ENCODE results near the gene FN1.
"Not testable (repeated sequence)": the region's sequence is repeated elsewhere in the genome, so short reads cannot be mapped to it uniquely, and the experiment has no call there.

The FN1 gene

GRCh38 chr2:215422676-215423075 lies 13.2 kb downstream of the FN1 start:
- no peak for DNase-seq

DNA sequence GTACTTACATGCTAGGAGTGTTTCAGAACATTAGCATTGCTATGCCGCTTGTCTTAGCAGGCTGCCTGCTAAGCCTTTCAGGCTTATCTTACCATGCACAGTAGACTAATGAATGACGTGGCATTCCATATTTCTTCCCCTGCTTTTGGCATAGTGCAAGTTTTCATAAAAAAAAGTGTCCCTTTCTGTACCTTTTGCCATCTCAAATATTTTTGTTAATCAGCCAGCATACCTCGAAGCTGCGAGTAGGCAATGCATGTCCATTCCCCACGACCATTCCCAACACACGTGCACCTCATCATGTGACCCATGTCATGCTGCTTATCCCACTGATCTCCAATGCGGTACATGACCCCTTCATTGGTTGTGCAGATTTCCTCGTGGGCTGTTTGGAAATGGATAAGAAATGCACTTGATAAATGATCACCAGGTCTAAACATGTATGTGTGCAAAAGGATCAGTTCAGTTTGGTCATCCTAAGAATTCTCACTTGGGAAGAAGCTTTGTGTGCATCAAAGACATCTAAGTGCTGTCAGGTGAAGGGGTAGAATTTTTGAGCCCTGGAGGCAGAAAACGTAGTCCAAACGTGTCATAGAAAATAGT lies 13.9 kb downstream of the FN1 start:
- DNase-seq, result no peak

- no peak for DNase-seq
These were observed 15.4 kb downstream of the FN1 start for GRCh38 chr2:215420471-215420935.

- DNase-seq, result no peak
These were observed 15.9 kb downstream of the FN1 start for GRCh38 chr2:215419769-215420470.

DNA sequence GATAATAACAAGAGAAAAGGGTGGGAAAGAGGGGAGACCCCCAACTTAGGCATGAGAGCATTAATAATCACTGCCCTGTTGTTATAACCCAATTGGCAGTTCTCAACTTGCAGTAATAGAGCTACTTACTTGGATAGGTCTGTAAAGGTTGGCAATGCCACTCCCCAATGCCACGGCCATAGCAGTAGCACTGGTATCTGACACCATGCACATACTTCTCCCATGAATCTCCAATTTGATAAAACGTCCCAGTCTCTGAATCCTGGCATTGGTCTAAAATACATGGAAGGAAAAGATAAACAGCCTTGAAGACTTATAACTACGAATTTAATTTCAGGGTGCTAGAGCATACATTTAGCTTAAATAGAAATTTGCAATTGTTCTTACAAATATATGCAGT lies 16.8 kb downstream of the FN1 start:
- no peak for DNase-seq

GRCh38 chr2:215418064-215418963 lies 17.6 kb downstream of the FN1 start:
- no peak for DNase-seq

- DNase-seq, result no peak
These were observed 18.4 kb downstream of the FN1 start for GRCh38 chr2:215417400-215417951.

DNA sequence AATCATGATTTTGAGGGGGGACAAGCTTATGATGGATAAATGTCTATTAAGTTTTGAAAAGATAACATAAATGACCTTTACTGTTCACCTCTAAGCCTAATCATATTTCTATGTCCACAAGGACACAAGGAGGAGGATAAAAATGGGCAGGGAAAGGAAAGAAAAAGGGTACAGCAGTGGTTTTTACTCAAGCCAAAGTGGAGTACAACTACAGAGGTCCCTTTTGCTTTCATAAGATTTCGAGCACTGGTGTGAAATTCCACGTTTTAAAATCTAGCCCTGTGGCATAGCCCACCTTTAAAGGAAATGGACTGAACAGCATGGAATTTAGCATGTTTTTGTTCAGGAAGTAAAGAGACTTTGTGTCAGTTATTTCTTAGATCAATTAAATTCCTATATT lies 19.2 kb downstream of the FN1 start:
- DNase-seq, result no peak

DNA sequence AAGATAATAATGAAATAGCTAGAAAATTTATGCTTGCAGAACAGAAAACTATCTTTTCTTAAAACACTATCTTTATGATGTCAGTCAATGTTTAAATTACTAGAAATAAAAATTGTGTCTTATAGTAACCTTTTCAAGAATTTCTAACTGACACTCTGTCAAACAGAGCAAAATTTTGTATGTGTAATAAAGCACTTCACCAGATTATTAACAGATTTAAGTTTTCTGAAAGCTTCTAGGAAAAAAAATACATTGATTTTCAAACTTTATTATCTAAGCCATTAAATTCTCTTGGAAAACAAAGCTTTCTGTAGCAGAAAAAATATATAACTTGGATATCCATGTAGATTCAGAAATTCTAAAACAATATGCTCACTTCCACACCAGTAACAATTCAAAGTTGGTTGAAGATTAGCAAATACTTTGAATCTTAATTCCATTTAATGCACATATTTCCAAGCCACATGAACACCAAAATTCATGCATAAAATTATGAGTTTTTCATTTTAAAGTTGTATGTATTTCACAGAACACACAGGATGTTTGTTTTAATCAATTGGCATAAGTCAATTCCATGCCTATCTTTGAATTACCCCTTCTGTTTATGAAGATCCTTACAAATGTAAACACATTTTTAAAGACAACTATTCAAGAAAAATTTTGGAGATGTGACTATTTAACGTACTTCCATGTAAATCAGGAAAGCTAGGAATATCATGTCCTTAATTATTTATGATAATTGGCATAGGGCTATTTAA lies 19.9 kb downstream of the FN1 start:
- no peak for DNase-seq

DNA sequence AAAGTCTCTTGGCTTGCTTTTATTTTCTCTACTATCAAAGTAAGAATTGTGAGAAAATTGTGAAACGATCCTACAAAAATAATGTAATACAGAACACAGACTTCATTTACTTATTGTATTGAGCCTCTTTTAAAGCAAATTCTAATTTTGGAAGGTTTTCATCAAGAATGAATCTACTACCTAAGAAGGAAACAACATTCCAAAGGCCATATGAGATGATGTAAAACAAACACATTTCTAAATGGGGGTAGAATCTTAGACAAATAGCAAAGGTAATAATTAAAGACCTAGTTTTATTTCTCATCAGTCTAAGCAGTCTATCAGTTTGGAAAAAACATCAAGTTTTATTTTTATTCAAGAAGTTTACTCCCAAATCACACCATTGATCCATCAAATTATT lies 20.6 kb downstream of the FN1 start:
- no peak for DNase-seq

DNA sequence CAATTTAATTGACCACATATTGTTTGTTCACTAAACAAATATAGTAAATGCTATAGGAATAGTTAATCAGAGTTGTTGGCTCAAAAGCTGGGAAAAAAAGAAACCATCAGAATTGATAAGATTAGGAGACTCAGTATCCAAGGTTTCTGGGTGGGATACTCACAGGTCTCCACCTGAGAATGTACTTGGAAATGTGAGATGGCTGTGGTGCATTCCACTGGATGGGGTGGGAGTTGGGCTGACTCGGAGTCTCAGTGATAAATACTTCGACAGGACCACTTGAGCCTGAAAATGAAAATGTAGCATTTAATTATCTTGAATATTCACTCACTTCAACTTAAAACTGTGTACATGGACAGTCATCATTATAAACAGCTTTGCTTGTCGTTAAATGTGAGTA lies 21.2 kb downstream of the FN1 start:
- no peak for DNase-seq

DNA sequence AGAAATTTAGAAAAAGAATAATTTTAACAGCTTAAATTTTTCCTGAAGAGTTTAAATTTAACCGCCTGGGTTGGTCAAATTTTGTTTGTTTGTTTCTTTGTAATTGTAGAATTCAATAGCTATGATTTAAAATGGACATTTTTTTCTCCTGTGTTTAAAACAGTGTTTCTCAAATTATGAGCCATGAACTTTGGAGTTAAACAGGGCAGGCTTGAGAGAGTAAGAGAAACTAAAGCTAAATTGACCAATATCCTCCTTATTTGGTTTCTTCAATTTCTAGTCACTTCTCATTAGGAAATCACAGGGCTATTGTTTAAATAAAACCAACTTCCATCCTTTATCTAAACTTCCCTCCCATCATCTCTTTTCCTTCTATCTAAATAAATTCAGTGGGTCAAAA lies 21.9 kb downstream of the FN1 start:
- DNase-seq, result no peak

DNA sequence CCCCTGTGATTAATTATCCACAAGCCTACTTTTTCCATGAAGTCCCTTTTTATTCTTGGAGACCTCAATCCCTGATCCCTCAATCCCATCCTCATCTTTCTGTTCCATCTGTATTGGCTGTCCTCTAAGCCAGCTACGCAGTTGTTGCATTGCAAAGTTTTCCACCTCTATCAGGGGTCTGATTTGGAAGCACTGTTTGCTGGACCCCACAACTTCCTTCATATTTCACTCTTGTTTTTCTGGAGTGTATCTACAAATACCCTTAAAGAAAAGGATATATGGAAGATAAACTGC lies 22.4 kb downstream of the FN1 start:
- no peak for DNase-seq

GRCh38 chr2:215411941-215412743 lies 23.7 kb downstream of the FN1 start:
- no peak for DNase-seq

DNA sequence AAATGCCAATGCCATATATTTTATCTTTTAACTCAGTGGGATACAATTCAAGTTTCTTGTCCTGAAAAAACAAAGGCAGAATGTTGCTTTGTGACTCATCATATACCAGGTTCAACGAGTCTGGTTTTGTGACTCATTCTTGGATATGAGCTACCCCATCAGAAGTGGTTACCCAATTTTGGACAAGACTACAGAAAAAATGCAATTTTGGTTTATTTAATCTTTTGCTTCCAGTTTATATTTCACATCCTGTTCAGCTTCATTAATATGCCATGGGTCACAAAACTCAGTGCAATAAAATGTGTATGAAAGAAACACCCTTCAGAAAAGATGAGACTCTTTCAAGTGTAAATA lies 25.0 kb downstream of the FN1 start:
- DNase-seq, result no peak

DNA sequence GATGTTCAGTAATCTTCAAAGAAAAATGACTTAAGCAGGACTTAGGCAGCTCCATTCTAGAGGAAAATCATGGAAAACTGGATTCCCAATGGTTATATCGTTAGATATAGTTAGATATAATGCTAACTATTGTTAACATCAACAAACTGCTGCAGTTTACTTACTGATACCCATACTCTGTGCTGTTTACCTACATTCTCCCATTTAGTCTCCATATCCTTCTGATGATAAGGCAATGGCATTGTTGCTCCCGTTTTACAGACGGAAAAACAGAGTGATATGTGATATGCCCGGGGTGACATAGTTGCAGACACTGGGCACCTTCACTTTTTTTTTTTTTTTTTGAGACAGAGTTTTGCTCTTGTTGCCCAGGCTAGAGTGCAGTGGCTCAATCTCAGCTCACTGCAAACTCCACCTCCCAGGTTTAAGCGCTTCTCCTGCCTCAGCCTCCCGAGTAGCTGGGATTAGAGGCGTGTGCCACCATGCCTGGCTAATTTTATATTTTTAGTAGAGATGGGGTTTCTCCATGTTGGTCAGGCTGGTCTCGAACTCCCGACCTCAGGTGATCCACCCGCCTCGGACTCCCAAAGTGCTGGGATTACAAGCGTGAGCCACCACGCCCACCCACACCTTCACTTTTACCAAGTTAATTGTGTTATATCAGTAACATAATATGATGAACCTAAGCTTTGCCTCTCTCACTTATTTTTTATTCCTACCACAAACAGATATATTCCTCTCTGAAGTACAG lies 25.5 kb downstream of the FN1 start:
- not testable (repeated sequence) for DNase-seq

- DNase-seq, result no peak
These were observed 26.3 kb downstream of the FN1 start for GRCh38 chr2:215409331-215410127.

DNA sequence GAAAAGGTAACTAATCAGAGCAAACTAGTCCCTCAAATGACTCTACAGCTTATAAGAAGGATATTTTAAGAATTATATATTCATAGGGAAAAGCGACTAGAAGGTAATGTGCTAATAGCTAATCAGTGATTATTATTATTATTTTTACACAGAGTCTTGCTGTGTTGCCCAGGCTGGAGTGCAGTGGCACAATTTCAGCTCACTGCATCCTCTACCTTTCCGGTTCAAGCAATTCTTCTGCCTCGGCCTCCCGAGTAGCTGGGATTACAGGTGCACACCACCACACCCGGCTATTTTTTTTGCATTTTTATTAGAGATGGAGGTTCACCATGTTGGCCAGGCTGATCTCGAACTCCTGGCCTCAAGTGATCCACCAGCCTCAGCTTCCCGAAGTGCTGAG lies 27.4 kb downstream of the FN1 start:
- not testable (repeated sequence) for DNase-seq

DNA sequence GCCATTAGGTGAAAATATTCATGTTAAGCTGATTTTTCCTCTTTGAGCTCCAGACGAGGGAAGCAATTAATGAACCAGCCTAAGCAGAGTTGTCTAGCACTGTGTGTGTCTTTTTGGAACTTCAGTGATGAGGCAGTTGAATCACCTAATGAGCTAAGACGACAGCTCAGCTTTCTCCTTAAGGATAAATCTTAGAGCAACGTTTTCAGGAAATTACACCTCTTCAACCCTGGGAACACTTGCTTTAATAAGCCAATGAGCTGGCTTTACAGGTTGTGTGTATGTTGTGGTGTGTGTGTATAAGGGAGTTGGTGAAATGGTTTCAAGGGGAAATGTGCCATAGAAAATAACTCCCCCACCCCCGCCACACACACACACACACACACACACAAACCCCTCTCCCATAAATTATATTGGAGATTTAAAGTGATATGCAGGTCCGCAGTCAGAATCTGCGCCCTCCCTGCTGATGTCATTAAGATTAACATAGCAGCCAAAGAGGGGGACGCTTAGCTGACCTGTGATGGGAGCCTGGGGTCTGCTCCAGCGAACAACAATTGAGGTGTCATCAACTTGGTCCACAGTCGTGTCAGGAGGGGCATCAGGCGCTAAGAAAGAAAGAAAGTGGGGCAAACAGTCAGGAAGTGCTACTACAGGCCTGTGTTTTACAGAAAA lies 28.1 kb downstream of the FN1 start:
- no peak for DNase-seq

- no peak for DNase-seq
These were observed 28.8 kb downstream of the FN1 start for GRCh38 chr2:215407061-215407460.

Measured in NCI-H2227 treated with DMSO at 0.1 percent for 48 hours (cell line).